Stomach smooth muscle (tissue), 2 donors: ENCODE results near the gene AHCYL2.

ENCODE experiments used
- H3K27ac ChIP-seq: one replicate; pipeline ENCODE4 v1.7.0; 2013; ENCODE audit warnings: mild to moderate bottlenecking, low read length, inconsistent platforms
- H3K27me3 ChIP-seq, 2 donors: one replicate each; pipeline ENCODE4 v1.7.0; 2013; ENCODE audit warnings: low read length in 2 of 2; ENCODE audit not compliant: insufficient read depth in 2 of 2, control insufficient read depth in 1 of 2
- H3K36me3 ChIP-seq, 2 donors: one replicate each; pipeline ENCODE4 v1.7.0; 2013; ENCODE audit warnings: low read length in 2 of 2; ENCODE audit not compliant: control insufficient read depth in 2 of 2, insufficient read depth in 2 of 2
- H3K4me1 ChIP-seq: one replicate; pipeline ENCODE4 v1.7.0; 2013; ENCODE audit warnings: low read length; ENCODE audit not compliant: control insufficient read depth, insufficient read depth
- H3K4me3 ChIP-seq, 2 donors: one replicate each; pipeline ENCODE4 v1.7.0; 2013; ENCODE audit warnings: low read length in 2 of 2
- H3K9ac ChIP-seq, 2 donors: one replicate each; pipeline ENCODE4 v1.7.0; 2013; ENCODE audit warnings: low read length in 2 of 2, mild to moderate bottlenecking in 1 of 2
- H3K9me3 ChIP-seq, 2 donors: one replicate each; pipeline ENCODE4 v1.7.0; 2013; ENCODE audit warnings: low read length in 2 of 2; ENCODE audit not compliant: control insufficient read depth in 2 of 2
- donor health status: healthy.
- donor health status: Pancreatic carcinoma.

AHCYL2 gene

DNA sequence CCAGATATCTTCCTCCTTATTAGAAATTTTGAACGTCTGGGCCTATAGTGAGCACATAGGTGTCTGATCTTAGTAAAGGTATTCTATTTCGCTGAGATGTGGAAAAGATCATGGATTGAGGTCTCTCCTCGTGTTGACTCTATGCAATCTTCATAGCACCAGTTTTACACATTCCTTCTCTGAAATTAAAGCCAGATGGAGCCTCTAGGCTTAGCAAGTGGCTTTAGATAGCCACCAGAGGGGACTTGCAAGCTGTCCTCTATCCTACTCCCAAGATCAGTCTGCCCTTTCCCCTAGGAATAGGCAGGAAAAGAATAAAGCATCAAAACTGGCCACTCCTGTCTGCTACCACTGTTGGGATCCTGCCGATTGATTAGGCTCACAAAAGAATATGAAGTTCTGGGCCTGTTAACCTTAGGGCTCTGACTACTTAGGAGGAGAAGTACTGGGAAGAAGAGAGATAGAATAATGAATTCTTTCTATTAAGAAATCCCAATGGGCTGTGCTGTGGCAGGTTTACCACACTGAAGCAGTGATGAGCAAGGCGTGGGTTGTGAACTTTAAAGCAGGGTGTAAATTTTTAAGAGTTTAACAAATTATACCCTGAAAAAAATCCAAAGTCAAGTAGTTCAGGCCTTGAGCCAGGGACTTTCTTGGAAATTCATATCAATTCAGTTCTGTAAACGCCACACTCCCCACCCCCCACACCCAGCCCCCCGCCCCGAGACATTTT is 207.2 kb downstream of the AHCYL2 start:
- H3K9me3 ChIP-seq, result no peaks in the 10 kb centered on the region
- H3K4me3 ChIP-seq, result no peak overlapping the region
- peaks cover 15% of the 10 kb centered on the region for H3K4me1 ChIP-seq
- H3K9ac ChIP-seq, result no peak overlapping the region
- H3K27ac ChIP-seq, result no peak overlapping the region
- peaks cover 0 to 4% of the 10 kb centered on the region in 2 donors for H3K36me3 ChIP-seq
- peaks cover 12 to 16% of the 10 kb centered on the region in 2 donors for H3K27me3 ChIP-seq

GRCh38 chr7:129433847-129434674 is 209.2 kb downstream of the AHCYL2 start, which contains the start of gene STRIP2:
STRIP2 (plus strand) TSS chr7:129434432; CDS start chr7:129434473, 41 bp downstream.
- Histone ChIP-seq H3K4me3 (peak within 1 kb of the TSS; percentile 81 to 90), H3K27ac (no peak within 1 kb of the TSS), H3K4me1 (peaks cover 15% of the 10 kb centered on the region), H3K9me3 (no peaks in the 10 kb centered on the region), H3K27me3 (peaks cover 12 to 16% of the 10 kb centered on the region in 2 donors), H3K9ac (peak within 1 kb of the TSS; percentile 57 to 68), H3K36me3 (no peaks in the 10 kb centered on the region)

DNA sequence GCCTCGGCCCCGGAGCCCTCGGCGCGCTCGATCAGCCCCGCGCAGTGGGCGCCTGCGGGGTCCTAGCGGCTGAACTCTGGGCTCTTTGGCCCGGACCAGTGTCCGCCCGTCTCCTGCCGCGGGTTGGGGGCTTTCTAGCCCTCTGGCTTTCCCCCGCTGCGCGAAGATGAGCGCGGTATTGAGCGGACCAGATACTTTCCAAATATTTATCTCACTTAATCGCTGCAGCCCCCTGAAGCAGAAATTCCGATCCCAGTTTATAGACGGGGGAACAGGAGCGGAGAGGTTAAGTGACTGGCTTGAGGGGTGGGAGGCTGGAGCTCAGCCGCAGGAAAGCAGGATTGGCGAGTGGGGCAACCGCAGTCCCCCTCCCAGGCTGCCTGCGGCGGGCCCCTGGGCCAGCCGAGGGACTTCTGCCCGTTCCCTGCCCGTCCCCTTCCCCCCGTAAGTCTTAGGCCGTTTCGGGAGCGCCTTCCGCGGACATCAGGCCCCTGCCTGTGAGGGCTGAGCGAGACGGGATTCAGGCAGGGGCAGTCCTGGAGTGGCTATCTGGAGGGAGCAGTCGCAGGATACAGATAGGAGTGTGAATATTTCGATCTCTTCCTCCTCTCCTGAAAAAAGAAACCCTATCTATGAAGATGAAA is 210.0 kb downstream of the AHCYL2 start:
- Histone ChIP-seq H3K27ac (no peak overlapping the region), H3K27me3 (peaks cover 12 to 16% of the 10 kb centered on the region in 2 donors), H3K9me3 (no peaks in the 10 kb centered on the region), H3K9ac (peak overlapping the region; percentile 54 to 68), H3K4me1 (peaks cover 15% of the 10 kb centered on the region), H3K4me3 (peak overlapping the region; percentile 81 to 90), H3K36me3 (no peaks in the 10 kb centered on the region)

DNA sequence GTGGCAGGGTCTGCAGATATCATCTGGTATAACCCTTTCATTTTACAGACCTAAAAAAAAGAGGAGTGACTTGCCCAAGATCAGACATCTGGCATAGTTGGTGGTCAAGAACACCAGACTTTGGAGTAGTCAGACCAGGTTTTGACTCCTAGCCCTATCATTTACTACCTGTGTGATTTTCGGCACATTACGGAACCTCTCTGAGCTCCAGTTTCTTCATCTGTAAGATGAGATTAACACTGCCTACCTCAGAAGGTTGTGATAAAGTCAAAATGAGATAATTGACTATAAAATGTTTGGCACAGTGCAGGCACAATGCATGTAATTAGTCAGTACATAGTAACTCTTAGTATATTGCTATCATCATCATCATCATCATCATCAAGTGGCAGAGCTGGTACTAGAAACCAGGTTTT is 210.6 kb downstream of the AHCYL2 start:
- no peak overlapping the region for H3K9ac ChIP-seq
- peaks cover 15% of the 10 kb centered on the region for H3K4me1 ChIP-seq
- H3K4me3 ChIP-seq, result peak overlapping the region in 1 of 2 donors; percentile 90

DNA sequence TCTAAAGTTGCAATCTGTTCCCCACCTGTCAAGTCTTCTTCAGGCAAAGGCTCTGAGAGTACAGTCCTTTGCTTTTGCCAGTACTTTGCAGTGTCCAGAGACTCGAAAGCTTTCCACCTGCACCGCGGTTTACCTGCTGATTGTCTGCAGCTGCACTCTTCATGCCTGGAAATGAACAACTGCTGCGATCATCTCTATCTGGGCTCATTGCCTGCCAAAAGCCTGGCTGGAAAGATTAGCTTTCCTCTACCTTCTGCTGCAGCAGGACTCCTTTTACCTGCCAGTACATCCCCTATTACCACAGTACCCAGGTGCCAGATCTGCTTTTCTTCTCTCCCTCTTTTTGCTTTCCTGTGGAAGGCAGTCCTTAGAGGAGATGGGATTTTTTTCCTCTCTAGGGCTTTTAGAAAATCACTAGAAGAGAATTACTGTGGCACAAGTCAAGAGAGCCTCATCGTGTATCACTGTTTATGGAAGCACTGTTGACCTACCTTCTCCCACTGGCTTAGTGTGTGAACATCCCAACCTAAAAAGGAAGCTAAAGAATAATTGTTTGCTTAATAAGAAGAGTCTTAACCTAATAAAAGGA is 211.6 kb downstream of the AHCYL2 start:
- Histone ChIP-seq H3K27me3 (peaks cover 14 to 16% of the 10 kb centered on the region in 2 donors), H3K27ac (no peak overlapping the region), H3K9ac (no peak overlapping the region)

More for the DNA sequence above, 210.6 kb downstream of the AHCYL2 start:
- H3K27me3 ChIP-seq, result peaks cover 14 to 16% of the 10 kb centered on the region in 2 donors
- H3K27ac ChIP-seq, result no peak overlapping the region
- H3K36me3 ChIP-seq, result no peaks in the 10 kb centered on the region
- no peaks in the 10 kb centered on the region for H3K9me3 ChIP-seq

DNA sequence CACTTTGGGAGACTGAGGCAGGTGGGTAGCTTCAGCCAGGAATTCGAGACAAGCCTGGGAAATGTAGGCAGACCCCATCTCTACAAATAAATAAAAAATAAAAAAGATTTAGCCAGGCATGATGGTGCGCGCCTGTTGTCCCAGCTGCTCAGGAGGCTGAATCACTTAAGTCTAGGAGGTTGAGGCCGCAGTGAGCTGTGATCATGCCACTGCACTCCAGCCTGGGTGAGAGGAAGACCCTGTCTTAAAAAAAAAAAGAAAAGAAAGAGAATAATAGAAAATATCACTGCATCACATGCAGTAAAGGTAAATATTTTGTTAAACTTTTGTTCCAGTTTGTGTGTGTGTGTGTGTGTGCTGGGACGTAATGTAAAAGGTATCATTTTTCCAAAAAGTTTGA is 212.4 kb downstream of the AHCYL2 start:
- Histone ChIP-seq H3K27ac (no peak overlapping the region), H3K9me3 (no peaks in the 10 kb centered on the region), H3K4me1 (peaks cover 15% of the 10 kb centered on the region), H3K9ac (no peak overlapping the region), H3K36me3 (no peaks in the 10 kb centered on the region), H3K27me3 (peaks cover 10 to 16% of the 10 kb centered on the region in 2 donors), H3K4me3 (no peak overlapping the region)

More for the DNA sequence above, 211.6 kb downstream of the AHCYL2 start:
- no peaks in the 10 kb centered on the region for H3K9me3 ChIP-seq
- peaks cover 15% of the 10 kb centered on the region for H3K4me1 ChIP-seq
- H3K4me3 ChIP-seq, result no peak overlapping the region
- H3K36me3 ChIP-seq, result no peaks in the 10 kb centered on the region

DNA sequence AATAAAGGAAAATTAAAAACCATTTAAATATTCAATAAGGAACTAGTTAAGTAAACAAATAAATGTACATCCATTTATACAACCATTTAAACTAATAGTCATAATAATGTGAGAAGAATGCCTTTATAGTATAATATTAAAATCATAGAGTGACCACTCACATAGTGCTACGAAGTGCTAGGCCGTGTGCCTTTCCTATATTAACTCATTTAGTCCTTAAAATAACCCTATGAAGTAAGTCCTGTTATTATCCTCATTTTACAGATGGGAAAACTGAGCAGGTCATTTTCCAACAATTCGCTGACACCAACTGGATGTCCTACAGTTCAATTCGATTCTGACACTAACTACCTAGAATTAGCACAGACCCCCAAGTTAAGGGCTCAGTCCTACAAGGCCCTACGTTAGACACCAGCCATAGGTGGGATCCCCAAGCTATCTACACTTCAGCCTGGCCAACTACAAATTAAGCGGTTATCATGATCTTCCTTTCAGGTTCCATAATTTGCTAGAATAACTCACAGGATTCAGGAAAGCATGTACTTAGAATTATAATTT is 213.5 kb downstream of the AHCYL2 start:
- no peak overlapping the region for H3K27ac ChIP-seq
- H3K36me3 ChIP-seq, result no peaks in the 10 kb centered on the region
- H3K9ac ChIP-seq, result no peak overlapping the region
- peaks cover 18% of the 10 kb centered on the region for H3K4me1 ChIP-seq
- H3K27me3 ChIP-seq, result peaks cover 6 to 8% of the 10 kb centered on the region in 2 donors
- no peaks in the 10 kb centered on the region for H3K9me3 ChIP-seq
- H3K4me3 ChIP-seq, result no peak overlapping the region

- no peak overlapping the region for H3K4me3 ChIP-seq
- no peak overlapping the region for H3K27ac ChIP-seq
These were observed 214.2 kb downstream of the AHCYL2 start for GRCh38 chr7:129438839-129439651.

GRCh38 chr7:129439963-129440625 is 215.3 kb downstream of the AHCYL2 start:
- Histone ChIP-seq H3K4me3 (no peak overlapping the region), H3K9me3 (no peaks in the 10 kb centered on the region), H3K27me3 (peaks cover 5 to 6% of the 10 kb centered on the region in 2 donors), H3K36me3 (no peaks in the 10 kb centered on the region), H3K4me1 (peaks cover 10% of the 10 kb centered on the region), H3K9ac (no peak overlapping the region), H3K27ac (no peak overlapping the region)

More at GRCh38 chr7:129438839-129439651, 214.2 kb downstream of the AHCYL2 start:
- peaks cover 6 to 8% of the 10 kb centered on the region in 2 donors for H3K27me3 ChIP-seq
- no peak overlapping the region for H3K9ac ChIP-seq
- no peaks in the 10 kb centered on the region for H3K9me3 ChIP-seq
- peaks cover 16% of the 10 kb centered on the region for H3K4me1 ChIP-seq
- no peaks in the 10 kb centered on the region for H3K36me3 ChIP-seq
